Astrocyte of the cerebellum (primary cell): ENCODE results near the gene UBE2Z.
A peak's percentile ranks its signal among the peaks of the same experiment; 100 is the strongest.

ENCODE experiments used
- DNase-seq: peaks from one replicate; pipeline ENCODE4 v3.0.0-alpha.2; 2011; ENCODE audit warnings: low read depth
- H3K4me3 ChIP-seq: 2 replicates; pipeline ENCODE4 v1.5.1; 2011; ENCODE audit warnings: mild to moderate bottlenecking, low read depth, low read length, moderate library complexity
- in situ Hi-C: cut with HindIII; loops from 2 replicates; pipeline ENCODE4 v1.10.0; 2017; ENCODE audit warnings: low sequenced_read_pairs
- TF ChIP-seq, protein P1 (sequence below): IDR thresholded peaks from 2 replicates; pipeline ENCODE4 v1.5.1; 2012; ENCODE audit warnings: low read length, low read depth, moderate library complexity, mild to moderate bottlenecking; ENCODE audit errors: missing control alignments

The UBE2Z gene

DNA sequence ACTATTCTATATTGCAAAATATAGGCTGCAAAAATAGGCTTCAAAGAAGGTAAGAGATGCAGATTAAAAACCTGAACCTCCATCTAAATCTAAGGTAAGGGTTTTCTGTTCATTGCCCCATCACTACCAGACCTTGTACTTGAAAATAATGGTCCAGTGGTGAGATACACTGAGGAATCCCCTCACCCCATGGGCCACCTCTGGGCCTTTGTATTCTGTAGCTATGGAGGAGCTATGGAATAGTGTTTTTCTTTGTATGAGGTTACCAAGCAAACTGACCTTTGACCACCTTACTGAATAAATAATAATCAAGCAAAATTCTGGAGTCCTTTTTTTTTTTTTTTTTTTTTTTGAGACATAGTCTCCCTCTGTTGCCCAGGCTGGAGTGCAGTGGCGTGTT lies 4.8 kb upstream of the UBE2Z start:
- TF ChIP-seq, protein P1, sequence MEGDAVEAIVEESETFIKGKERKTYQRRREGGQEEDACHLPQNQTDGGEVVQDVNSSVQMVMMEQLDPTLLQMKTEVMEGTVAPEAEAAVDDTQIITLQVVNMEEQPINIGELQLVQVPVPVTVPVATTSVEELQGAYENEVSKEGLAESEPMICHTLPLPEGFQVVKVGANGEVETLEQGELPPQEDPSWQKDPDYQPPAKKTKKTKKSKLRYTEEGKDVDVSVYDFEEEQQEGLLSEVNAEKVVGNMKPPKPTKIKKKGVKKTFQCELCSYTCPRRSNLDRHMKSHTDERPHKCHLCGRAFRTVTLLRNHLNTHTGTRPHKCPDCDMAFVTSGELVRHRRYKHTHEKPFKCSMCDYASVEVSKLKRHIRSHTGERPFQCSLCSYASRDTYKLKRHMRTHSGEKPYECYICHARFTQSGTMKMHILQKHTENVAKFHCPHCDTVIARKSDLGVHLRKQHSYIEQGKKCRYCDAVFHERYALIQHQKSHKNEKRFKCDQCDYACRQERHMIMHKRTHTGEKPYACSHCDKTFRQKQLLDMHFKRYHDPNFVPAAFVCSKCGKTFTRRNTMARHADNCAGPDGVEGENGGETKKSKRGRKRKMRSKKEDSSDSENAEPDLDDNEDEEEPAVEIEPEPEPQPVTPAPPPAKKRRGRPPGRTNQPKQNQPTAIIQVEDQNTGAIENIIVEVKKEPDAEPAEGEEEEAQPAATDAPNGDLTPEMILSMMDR, result no peak
- no peak overlapping the region for H3K4me3 ChIP-seq
- in situ Hi-C loops, result no loop called here
- no peak for DNase-seq

DNA sequence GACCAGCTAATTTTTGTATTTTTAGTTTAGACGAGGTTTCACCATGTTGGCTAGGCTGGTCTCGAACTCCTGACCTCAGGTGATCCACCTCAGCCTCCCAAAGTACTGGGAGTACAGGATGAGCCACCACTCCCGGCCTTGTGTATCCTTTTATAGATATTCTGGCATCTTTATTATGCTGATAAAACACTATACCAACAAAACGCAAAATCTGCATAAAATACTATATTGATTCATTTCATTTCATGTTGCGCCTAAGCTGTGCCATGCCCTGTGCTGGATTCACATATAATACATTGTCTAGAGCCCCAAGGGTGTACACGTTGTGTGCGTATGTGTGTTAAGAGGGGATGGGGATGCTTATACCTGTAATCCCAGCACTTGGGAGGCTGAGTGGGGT lies 3.8 kb upstream of the UBE2Z start:
- no peak for DNase-seq
- TF ChIP-seq, protein P1, result no peak
- in situ Hi-C loops, result no loop called here
- no peak overlapping the region for H3K4me3 ChIP-seq

DNA sequence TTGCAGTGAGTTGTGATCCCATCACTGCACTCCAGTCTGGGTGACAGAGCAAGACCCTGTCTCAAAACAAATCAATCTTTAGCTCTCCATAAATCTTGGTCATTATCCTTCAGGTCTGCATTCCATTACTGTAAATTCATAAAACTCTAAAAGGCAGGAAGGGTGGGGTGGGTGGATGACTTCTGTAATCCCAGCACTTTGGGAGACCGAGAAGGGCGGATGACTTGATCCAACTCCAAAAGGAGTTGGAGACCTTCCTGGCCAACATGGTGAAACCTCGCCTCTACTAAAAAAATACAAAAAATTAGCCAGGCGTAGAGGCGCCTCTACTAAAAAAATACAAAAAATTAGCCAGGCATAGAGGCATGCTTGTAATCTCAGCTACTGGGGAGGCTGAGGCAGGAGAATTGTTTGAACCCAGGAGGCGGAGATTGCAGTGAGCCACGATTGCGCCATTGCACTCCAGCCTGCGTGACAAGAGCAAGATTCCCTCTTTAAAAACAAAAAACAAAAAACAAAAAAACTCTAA lies 2.2 kb upstream of the UBE2Z start:
- DNase-seq, result no peak
- no peak overlapping the region for H3K4me3 ChIP-seq
- in situ Hi-C loops, result no loop called here
- TF ChIP-seq, protein P1, result no peak

DNA sequence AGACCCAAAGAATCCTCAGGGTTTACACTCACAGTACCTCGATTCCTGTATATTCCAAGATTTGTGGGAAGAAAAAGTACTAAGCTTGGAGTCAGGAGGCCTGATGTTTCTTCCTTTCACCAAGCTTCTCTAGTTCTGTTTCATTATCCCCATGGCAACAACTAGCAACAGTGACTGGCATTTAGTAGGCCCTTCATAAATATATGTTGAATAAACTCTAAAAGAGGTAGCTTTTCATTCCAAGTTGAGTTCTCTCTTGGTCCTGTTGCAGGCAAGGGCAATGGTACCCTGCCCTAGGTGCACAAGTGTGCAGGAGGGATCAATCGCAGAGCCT lies 527 bp upstream of the UBE2Z start:
- in situ Hi-C loops, result no loop called here
- peak overlapping the region; percentile 78 for H3K4me3 ChIP-seq
- TF ChIP-seq, protein P1, result no peak
- peak; percentile 13 for DNase-seq

DNA sequence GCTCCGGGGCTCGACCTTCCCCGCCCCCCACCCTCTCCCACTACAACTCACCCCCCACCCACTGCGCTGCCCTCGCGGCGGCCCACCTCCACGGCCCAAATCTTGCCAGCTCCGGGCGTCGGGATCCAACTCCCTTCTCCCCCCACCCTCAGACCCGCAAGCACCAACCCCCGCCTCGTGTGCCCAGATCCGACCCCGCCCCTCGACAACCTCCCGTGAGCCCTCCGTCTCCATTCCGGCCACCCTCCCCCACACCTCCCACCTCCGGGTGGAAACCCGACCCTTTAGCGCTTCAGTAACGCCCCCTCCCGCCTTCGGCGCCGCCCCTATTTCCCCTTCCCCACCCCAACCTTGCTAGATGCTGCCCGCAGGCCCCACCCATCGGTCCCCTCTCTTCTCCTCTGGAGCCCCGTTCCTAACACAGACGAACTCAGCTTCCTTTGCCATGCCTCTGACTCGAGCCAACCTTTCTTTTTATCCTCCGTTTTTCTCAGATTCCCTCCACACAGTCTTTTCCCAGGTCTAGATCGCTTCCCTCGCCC lies 717 bp downstream of the UBE2Z start:
- peak overlapping the region; percentile 78 for H3K4me3 ChIP-seq
- peak; percentile 77 for DNase-seq
- TF ChIP-seq, protein P1, result no peak
- in situ Hi-C loops, result no loop called here

DNA sequence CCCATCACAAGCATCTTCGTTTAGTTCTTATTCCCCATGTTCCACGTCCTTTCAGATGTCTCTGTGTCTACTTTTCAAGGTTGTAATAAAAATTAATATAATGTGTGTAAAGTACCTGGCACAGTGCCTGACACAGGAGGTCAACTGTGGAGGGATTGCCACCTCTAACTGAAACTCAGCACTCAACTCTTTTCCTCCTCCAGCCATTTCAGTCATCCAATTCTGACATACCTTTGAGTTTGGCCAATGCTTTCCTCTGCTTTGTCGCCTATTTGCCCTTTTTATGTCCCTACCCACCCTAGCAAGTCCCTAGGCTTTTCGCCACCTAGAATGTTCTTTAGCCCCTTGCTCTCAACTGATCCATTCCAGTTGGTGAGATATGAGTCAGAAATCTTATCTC lies 1.6 kb downstream of the UBE2Z start:
- in situ Hi-C loops, result loop anchor here (10.0 kb wide), 1 partner anchor 105 kb away; no protein-coding TSS in a partner anchor

More for the DNA sequence above, 1.6 kb downstream of the UBE2Z start:
- DNase-seq, result no peak
- H3K4me3 ChIP-seq, result peak overlapping the region; percentile 78
- TF ChIP-seq, protein P1, result no peak
